NCI-H774 (cell line): ENCODE data around the gene PRDX2.

Source experiments
- DNase-seq: peaks from one replicate; lab custom pipeline; 2025; lab: John Stamatoyannopoulos, UW

The PRDX2 gene

GRCh38 chr19:12752056-12752781, 49.4 kb downstream of the PRDX2 start:
- no peak for DNase-seq

- no peak for DNase-seq
Observed at GRCh38 chr19:12751635-12752034, 50.0 kb downstream of the PRDX2 start, which contains the start of gene BEST2. Gene BEST2, plus strand, starts transcription at chr19:12751791. Its CDS starts 802 bp downstream, at chr19:12752593.

- DNase-seq = no peak
Observed at GRCh38 chr19:12750851-12751250, 50.7 kb downstream of the PRDX2 start.

- DNase-seq = no peak
Observed at GRCh38 chr19:12749938-12750521, 51.6 kb downstream of the PRDX2 start.

GRCh38 chr19:12748489-12748888, 53.1 kb downstream of the PRDX2 start:
- DNase-seq = no peak
